CD4-positive, alpha-beta T cell (primary cell): ENCODE measurements around the gene KCNMB2. TPM values are rescaled to one million over a fixed set of nuclear protein-coding genes. Genes with fewer than 3 reads are reported as not detected.

Experiments
- ATAC-seq: fragments of 200-7000 bp; cut with Tn5 transposase; one replicate; pipeline ENCODE4 v1.10.0; 2022; ENCODE audit warnings: mild to moderate bottlenecking; ENCODE audit not compliant: poor library complexity
- CTCF ChIA-PET: fragments of 350-600 bp; sonication (Branson Sonifier 250); formaldehyde crosslinking; loops from one replicate; lab custom pipeline; 2021; ENCODE audit warnings: antibody characterized with exemption, inconsistent platforms; lab: Charles Lee
- POLR2A ChIA-PET: fragments of 350-600 bp; sonication (Branson Sonifier 250); formaldehyde crosslinking; loops from one replicate; lab custom pipeline; 2021; ENCODE audit warnings: antibody characterized with exemption, inconsistent platforms; lab: Charles Lee
- DNase-seq, 14 experiments: peaks; one replicate each; pipeline ENCODE4 v3.0.0-alpha.2; 2013 to 2020; ENCODE audit warnings: mixed read lengths in 2 of 14
- H3K27ac ChIP-seq, 2 donors: one replicate each; pipeline versions ENCODE4 v1.5.1 to v1.7.0; 2013; ENCODE audit warnings: low read length in 2 of 2, low read depth in 1 of 2, mild to moderate bottlenecking in 1 of 2
- H3K27me3 ChIP-seq, 2 experiments: 1 replicate in 1 of 2; 2 replicates in 1 of 2; pipeline versions ENCODE4 v1.6.1 to v1.7.0; 2013; ENCODE audit warnings: low read length in 2 of 2, control low read depth in 1 of 2, mild to moderate bottlenecking in 1 of 2, moderate library complexity in 1 of 2; ENCODE audit not compliant: insufficient read depth in 2 of 2, control insufficient read depth in 1 of 2
- H3K36me3 ChIP-seq: one replicate; pipeline ENCODE4 v1.6.1; 2013; ENCODE audit warnings: low read length, control low read depth; ENCODE audit not compliant: insufficient read depth
- H3K4me1 ChIP-seq: one replicate; pipeline ENCODE4 v1.6.1; 2013; ENCODE audit warnings: low read length, control low read depth; ENCODE audit not compliant: insufficient read depth
- H3K4me3 ChIP-seq: one replicate; pipeline ENCODE4 v1.5.1; 2013; ENCODE audit warnings: mild to moderate bottlenecking, low read length, moderate library complexity
- H3K9me3 ChIP-seq, 2 experiments: 1 replicate in 1 of 2; 2 replicates in 1 of 2; pipeline versions ENCODE4 v1.6.1 to v1.7.0; 2013; ENCODE audit warnings: low read length in 2 of 2, mild to moderate bottlenecking in 2 of 2, control low read depth in 1 of 2, moderate library complexity in 1 of 2; ENCODE audit not compliant: control insufficient read depth in 1 of 2, insufficient read depth in 1 of 2
- H3K27ac Mint-ChIP-seq: one replicate; pipeline ENCODE4 v1.8.0; 2020; ENCODE audit warnings: mixed read lengths
- H3K27me3 Mint-ChIP-seq: one replicate; pipeline ENCODE4 v1.8.0; 2021; ENCODE audit warnings: mixed read lengths
- H3K36me3 Mint-ChIP-seq: one replicate; pipeline ENCODE4 v1.8.0; 2021; ENCODE audit warnings: low read depth, mixed read lengths
- H3K4me1 Mint-ChIP-seq: one replicate; pipeline ENCODE4 v1.8.0; 2021; ENCODE audit warnings: low read depth, mixed read lengths
- H3K4me3 Mint-ChIP-seq: one replicate; pipeline ENCODE4 v1.8.0; 2020; ENCODE audit warnings: mild to moderate bottlenecking, mixed read lengths
- H3K9me3 Mint-ChIP-seq: one replicate; pipeline ENCODE4 v1.8.0; 2020; ENCODE audit warnings: mixed read lengths
- intact Hi-C, 2 experiments: fragments of 100-400 bp; cut with DNase I in 1 of 2; cut with micrococcal nuclease in 1 of 2; formaldehyde crosslinking; loops; one replicate each; pipeline versions ENCODE4 v1.15.1 to v1.9.0; 2023 to 2025; cut with DNase I, micrococcal nuclease
- total RNA-seq, 174 experiments: library from RNA in 2 of 174; stranded (reverse) in 2 of 174; gene quantifications; one replicate each; pipeline ENCODE4 v1.2.3 and lab custom pipeline; 2021 to 2026
- TF ChIP-seq, protein P1 (sequence below): fragments of 200-600 bp; IDR thresholded peaks from one replicate; pipeline ENCODE4 v1.8.0; 2022; ENCODE audit warnings: antibody characterized with exemption, mild to moderate bottlenecking

The KCNMB2 gene
- total RNA-seq, 2 experiments from 2014 or later: not detected

DNA sequence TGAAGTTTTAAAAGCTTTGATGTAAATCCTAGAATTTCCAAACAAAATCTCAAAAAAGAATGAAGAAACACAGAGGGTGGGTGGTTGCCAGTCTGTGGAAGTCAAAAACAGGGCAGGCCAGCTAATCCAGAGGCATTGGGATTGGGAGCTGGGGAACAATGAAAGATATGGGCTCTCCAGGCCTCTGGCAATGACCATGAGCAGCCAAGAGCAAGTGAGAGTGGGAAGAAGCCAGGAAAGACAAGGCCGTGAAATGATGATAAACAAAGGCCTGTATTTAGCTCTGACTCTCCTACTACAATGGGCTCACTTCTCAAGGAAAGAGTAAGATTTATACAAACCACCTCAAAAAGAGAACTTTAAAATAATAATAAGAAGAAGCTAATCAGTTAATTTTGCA, 286.9 kb downstream of the KCNMB2 start:
- ChIA-PET CTCF (no interaction called here), POLR2A (no interaction called here)
- DNase-seq (no peak), ATAC-seq (no peak)
- Histone ChIP-seq H3K36me3 (no peaks in the 10 kb centered on the region), H3K4me3 (no peak overlapping the region), H3K27ac (no peak overlapping the region), H3K9me3 (no peaks in the 10 kb centered on the region), H3K27me3 (no peaks in the 10 kb centered on the region), H3K4me1 (no peaks in the 10 kb centered on the region)
- no peak overlapping the region for H3K27ac Mint-ChIP-seq
- no peaks in the 10 kb centered on the region for H3K27me3 Mint-ChIP-seq
- no peaks in the 10 kb centered on the region for H3K4me1 Mint-ChIP-seq
- H3K9me3 Mint-ChIP-seq: no peaks in the 10 kb centered on the region
- intact Hi-C loops: no loop called here
- H3K36me3 Mint-ChIP-seq: no peaks in the 10 kb centered on the region
- TF ChIP-seq, protein P1, sequence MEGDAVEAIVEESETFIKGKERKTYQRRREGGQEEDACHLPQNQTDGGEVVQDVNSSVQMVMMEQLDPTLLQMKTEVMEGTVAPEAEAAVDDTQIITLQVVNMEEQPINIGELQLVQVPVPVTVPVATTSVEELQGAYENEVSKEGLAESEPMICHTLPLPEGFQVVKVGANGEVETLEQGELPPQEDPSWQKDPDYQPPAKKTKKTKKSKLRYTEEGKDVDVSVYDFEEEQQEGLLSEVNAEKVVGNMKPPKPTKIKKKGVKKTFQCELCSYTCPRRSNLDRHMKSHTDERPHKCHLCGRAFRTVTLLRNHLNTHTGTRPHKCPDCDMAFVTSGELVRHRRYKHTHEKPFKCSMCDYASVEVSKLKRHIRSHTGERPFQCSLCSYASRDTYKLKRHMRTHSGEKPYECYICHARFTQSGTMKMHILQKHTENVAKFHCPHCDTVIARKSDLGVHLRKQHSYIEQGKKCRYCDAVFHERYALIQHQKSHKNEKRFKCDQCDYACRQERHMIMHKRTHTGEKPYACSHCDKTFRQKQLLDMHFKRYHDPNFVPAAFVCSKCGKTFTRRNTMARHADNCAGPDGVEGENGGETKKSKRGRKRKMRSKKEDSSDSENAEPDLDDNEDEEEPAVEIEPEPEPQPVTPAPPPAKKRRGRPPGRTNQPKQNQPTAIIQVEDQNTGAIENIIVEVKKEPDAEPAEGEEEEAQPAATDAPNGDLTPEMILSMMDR: no peak
- H3K4me3 Mint-ChIP-seq: no peak overlapping the region

DNA sequence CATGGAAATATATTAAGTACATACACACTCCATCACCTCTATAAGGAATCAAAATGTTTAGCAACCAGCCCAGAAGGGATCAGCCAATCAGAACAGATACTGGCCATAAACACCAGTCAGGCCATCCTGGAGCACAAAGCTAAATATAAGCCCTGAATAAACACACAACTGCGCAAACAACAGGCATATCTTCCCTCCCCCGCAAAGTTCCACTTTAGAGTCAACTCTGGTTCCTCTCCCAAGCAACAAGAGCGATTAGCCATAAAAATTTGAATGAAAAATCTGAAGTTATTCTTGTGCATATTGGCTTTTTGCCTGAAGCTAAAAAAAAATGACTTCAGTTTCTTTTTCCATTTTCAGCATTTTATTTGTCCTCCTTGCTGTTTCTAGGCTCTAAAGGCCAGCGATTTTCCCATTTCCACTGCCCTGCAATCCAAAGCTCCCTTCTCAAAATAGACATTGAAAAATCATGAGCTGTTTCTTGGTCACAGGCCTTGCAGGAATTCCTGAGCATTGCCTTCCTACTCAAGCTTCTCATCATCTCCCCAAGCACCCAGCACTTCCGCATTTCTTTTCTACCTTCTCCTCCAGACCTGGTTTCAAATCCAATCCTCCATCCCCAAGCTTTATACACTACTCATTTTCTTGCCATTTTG, 287.5 kb downstream of the KCNMB2 start:
- Histone ChIP-seq H3K4me1 (no peaks in the 10 kb centered on the region), H3K36me3 (no peaks in the 10 kb centered on the region), H3K27me3 (no peaks in the 10 kb centered on the region), H3K27ac (no peak overlapping the region), H3K9me3 (no peaks in the 10 kb centered on the region), H3K4me3 (no peak overlapping the region)
- no peaks in the 10 kb centered on the region for H3K9me3 Mint-ChIP-seq
- ATAC-seq: no peak
- H3K4me1 Mint-ChIP-seq: no peaks in the 10 kb centered on the region
- H3K27ac Mint-ChIP-seq: no peak overlapping the region
- ChIA-PET CTCF (no interaction called here), POLR2A (no interaction called here)
- no peaks in the 10 kb centered on the region for H3K36me3 Mint-ChIP-seq
- intact Hi-C loops: no loop called here
- no peak overlapping the region for H3K4me3 Mint-ChIP-seq
- DNase-seq: no peak
- no peaks in the 10 kb centered on the region for H3K27me3 Mint-ChIP-seq
- TF ChIP-seq, protein P1: no peak

GRCh38 chr3:178826435-178827123, 290.3 kb downstream of the KCNMB2 start:
- POLR2A ChIA-PET: no interaction called here
- Mint-ChIP-seq H3K27ac (no peak overlapping the region), H3K4me3 (no peak overlapping the region)

More at GRCh38 chr3:178826435-178827123, 290.3 kb downstream of the KCNMB2 start:
- no peaks in the 10 kb centered on the region for H3K36me3 ChIP-seq
- H3K9me3 ChIP-seq: no peaks in the 10 kb centered on the region
- intact Hi-C loops: no loop called here
- H3K27me3 ChIP-seq: no peaks in the 10 kb centered on the region
- no peak for DNase-seq
- no peaks in the 10 kb centered on the region for H3K4me1 Mint-ChIP-seq
- TF ChIP-seq, protein P1: no peak
- H3K27ac ChIP-seq: no peak overlapping the region
- no peaks in the 10 kb centered on the region for H3K27me3 Mint-ChIP-seq
- no peaks in the 10 kb centered on the region for H3K4me1 ChIP-seq
- ATAC-seq: no peak
- CTCF ChIA-PET: no interaction called here
- no peaks in the 10 kb centered on the region for H3K9me3 Mint-ChIP-seq
- no peaks in the 10 kb centered on the region for H3K36me3 Mint-ChIP-seq
- H3K4me3 ChIP-seq: no peak overlapping the region
